GM12865 (cell line): ENCODE data around the gene FBXO28.

Experiments
- DNase-seq: peaks from one replicate; pipeline ENCODE4 v3.0.0; 2010; ENCODE audit warnings: low read depth
- H3K4me3 ChIP-seq: 2 replicates; pipeline ENCODE4 v1.5.1; 2011; ENCODE audit warnings: mild to moderate bottlenecking, low read depth, low read length, control low read depth
- CTCF ChIP-seq: IDR thresholded peaks from 2 replicates; pipeline ENCODE4 v1.5.1; 2011; ENCODE audit warnings: low read length, control low read depth, low read depth, inconsistent platforms; ENCODE audit not compliant: insufficient read depth; ENCODE audit errors: missing control alignments

Gene FBXO28

GRCh38 chr1:224141693-224142092 is 27.8 kb downstream of the FBXO28 start:
- no peak overlapping the region for H3K4me3 ChIP-seq
- TF ChIP-seq CTCF: no peak
- no peak for DNase-seq

GRCh38 chr1:224149709-224150108 is 35.8 kb downstream of the FBXO28 start:
- DNase-seq: no peak
- no peak for TF ChIP-seq CTCF
- no peak overlapping the region for H3K4me3 ChIP-seq

GRCh38 chr1:224151117-224151516 is 37.2 kb downstream of the FBXO28 start:
- DNase-seq: no peak
- TF ChIP-seq CTCF: no peak
- H3K4me3 ChIP-seq: no peak overlapping the region

GRCh38 chr1:224157316-224157715 is 43.4 kb downstream of the FBXO28 start:
- H3K4me3 ChIP-seq: no peak overlapping the region
- DNase-seq: no peak
- no peak for TF ChIP-seq CTCF

GRCh38 chr1:224159541-224159940 is 45.6 kb downstream of the FBXO28 start:
- no peak overlapping the region for H3K4me3 ChIP-seq
- DNase-seq: no peak
- no peak for TF ChIP-seq CTCF

- DNase-seq: no peak
- TF ChIP-seq CTCF: no peak
- no peak overlapping the region for H3K4me3 ChIP-seq
These were observed 46.3 kb downstream of the FBXO28 start for GRCh38 chr1:224160171-224160682.

GRCh38 chr1:224162768-224163167 is 48.9 kb downstream of the FBXO28 start:
- no peak for TF ChIP-seq CTCF
- DNase-seq: no peak
- H3K4me3 ChIP-seq: no peak overlapping the region
